ENCODE measurements around the gene C1orf167. TPM values are rescaled to one million over a fixed set of nuclear protein-coding genes. Genes with fewer than 3 reads are reported as not detected.

C1orf167 gene
- total and polyA plus RNA-seq, 10 of the 15 experiments (the other 5 are each of a cell fraction or from before 2014, with no cell fraction given), result 0.17 to 0.31 TPM; not detected in 8

- POLR2A ChIA-PET, result no interaction called here
- RAD21 ChIA-PET (ENCODE audit: unreplicated experiment), result no interaction called here
- no TSS peak for BruUV-seq (replicated peaks)
- H3K4me1 ChIP-seq (ENCODE audit: control insufficient read depth, insufficient read depth, low read length), result 0 out of 2 replicates have a peak, but pooled peaks cover 4% of the 10 kb centered on the region
- H3K4me2 ChIP-seq (ENCODE audit: control insufficient read depth, insufficient read depth), result no peak overlapping the region
- no peak overlapping the region for H3K27ac ChIP-seq (ENCODE audit: control insufficient read depth, insufficient read depth)
- CTCF ChIA-PET, result interaction anchor here (0.6 kb wide), 1 partner anchor 687 kb away, joined by 3 read pairs; no protein-coding TSS in a partner anchor
- H3K4me3 ChIP-seq, result no peak overlapping the region
- H3K9ac ChIP-seq (ENCODE audit: control insufficient read depth, insufficient read depth, low read length), result no peak overlapping the region
- FAIRE-seq, result no peak
- no peak for ATAC-seq
- in situ Hi-C loops (cut with MboI), result no loop called here
- no peaks in the 10 kb centered on the region for H3K36me3 ChIP-seq (ENCODE audit: control insufficient read depth in 2 of 2, insufficient read depth in 2 of 2, low read length in 1 of 2)
- H3K79me2 ChIP-seq (ENCODE audit: control insufficient read depth, insufficient read depth, low read length), result no peaks in the 10 kb centered on the region
- no peaks in the 10 kb centered on the region for H4K20me1 ChIP-seq (ENCODE audit: control insufficient read depth, insufficient read depth)
- intact Hi-C loops (cut with micrococcal nuclease; ENCODE audit: unreplicated experiment), result no loop called here
- H2AFZ ChIP-seq (ENCODE audit: control insufficient read depth, low read depth, low read length), result no peak overlapping the region
- no peaks in the 10 kb centered on the region for H3K27me3 ChIP-seq (replicated peaks in 1 of 2; ENCODE audit: control insufficient read depth in 2 of 2, insufficient read depth in 2 of 2, low read length in 1 of 2)
- no peak for DNase-seq (ENCODE audit: low read depth, low spot score)
- SMC1A ChIA-PET (ENCODE audit: uncharacterized antibody, unreplicated experiment), result no interaction called here
- H3K9me3 ChIP-seq (replicated peaks; ENCODE audit: control insufficient read depth, insufficient read depth, low read length), result no peaks in the 10 kb centered on the region
- 46% methylated on average over 16 of the region's 16 CpGs for WGBS (ENCODE audit: insufficient coverage, insufficient replicate concordance, low lambda C conversion rate, missing lambda C conversion rate)
- no peak for TF ChIP-seq CEBPB (IDR thresholded peaks at IDR 0.05; ENCODE audit: borderline replicate concordance in 1 of 2, low read depth in 2 of 2, low read length in 2 of 2)
- no peak for TF ChIP-seq E2F8 (IDR thresholded peaks at IDR 0.05; ENCODE audit: low read depth, partially characterized antibody)
- no peak for TF ChIP-seq MXI1 (IDR thresholded peaks at IDR 0.05; ENCODE audit: low read depth, low read length)
- no peak for TF ChIP-seq E2F4 (IDR thresholded peaks at IDR 0.05; ENCODE audit: low read depth, low read length)
- TF ChIP-seq YBX1 (IDR thresholded peaks at IDR 0.05), result no peak
- no peak for TF ChIP-seq MTA2 (IDR thresholded peaks at IDR 0.05; ENCODE audit: low read depth)
- TF ChIP-seq USF2 (IDR thresholded peaks at IDR 0.05; ENCODE audit: borderline replicate concordance, low read depth, low read length), result no peak
- TF ChIP-seq ZNF207 (IDR thresholded peaks at IDR 0.05; ENCODE audit: borderline replicate concordance), result no peak
- no peak for TF ChIP-seq POLR2AphosphoS5 (IDR thresholded peaks at IDR 0.05; ENCODE audit: low read length)
- no peak for TF ChIP-seq RELA (IDR thresholded peaks at IDR 0.05; ENCODE audit: borderline replicate concordance, partially characterized antibody)
- no peak for TF ChIP-seq CBX3 (IDR thresholded peaks at IDR 0.05; ENCODE audit: borderline replicate concordance, low read depth)
- no peak for TF ChIP-seq ZNF687 (IDR thresholded peaks at IDR 0.05)
- TF ChIP-seq NRF1 (conservative IDR thresholded peaks at IDR 0.05; ENCODE audit: low read depth, low read length), result no peak
- TF ChIP-seq CREB1 (IDR thresholded peaks at IDR 0.05; ENCODE audit: low read depth), result no peak
- no peak for TF ChIP-seq MEF2B (IDR thresholded peaks at IDR 0.05; ENCODE audit: partially characterized antibody, poor library complexity, severe bottlenecking)
These were observed 6.1 kb downstream of the C1orf167 start for GRCh38 chr1:11767922-11768704.
